ENCODE results near the gene PRICKLE1. TPM values are rescaled to one million over a fixed set of nuclear protein-coding genes. Genes with fewer than 3 reads are reported as not detected.

PRICKLE1 gene
- total and polyA plus RNA-seq, 2 of the 13 experiments (the other 11 are each of a cell fraction or from before 2014, with no cell fraction given) = not detected

DNA sequence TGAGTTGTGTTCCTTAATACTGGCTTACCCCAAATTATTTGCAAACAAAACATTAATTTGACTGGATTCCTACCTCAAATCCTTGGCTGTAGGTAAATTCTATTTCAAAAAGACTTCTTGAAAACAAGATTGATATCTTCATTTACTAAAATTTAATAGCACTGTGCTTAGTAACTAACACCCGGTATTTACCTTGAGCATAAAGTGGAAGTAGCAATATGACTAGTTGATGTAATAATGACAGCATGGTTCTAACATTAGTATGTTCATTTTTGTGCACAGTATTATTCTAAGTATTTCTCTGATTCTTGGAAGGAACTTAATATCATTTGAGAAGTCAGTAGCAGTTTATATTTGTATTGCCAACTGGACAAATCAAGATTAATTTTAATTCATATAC lies 166.8 kb downstream of the PRICKLE1 start:
- Histone ChIP-seq H3K9me3 (ENCODE audit: low read length) (no peaks in the 10 kb centered on the region), H3K4me3 (replicated peaks in 1 of 3; ENCODE audit: insufficient read depth in 1 of 3, low read depth in 2 of 3, low read length in 3 of 3) (no peak overlapping the region), H2AFZ (ENCODE audit: low read length) (no peak overlapping the region), H4K20me1 (ENCODE audit: insufficient read depth, low read length) (no peaks in the 10 kb centered on the region), H3K4me2 (ENCODE audit: low read depth, low read length) (no peak overlapping the region), H3K27me3 (ENCODE audit: control insufficient read depth in 1 of 2, insufficient read depth in 2 of 2, low read length in 2 of 2) (no peaks in the 10 kb centered on the region), H3K36me3 (replicated peaks in 1 of 2; ENCODE audit: control insufficient read depth in 1 of 2, insufficient read depth in 2 of 2, low read length in 2 of 2) (no peaks in the 10 kb centered on the region), H3K27ac (ENCODE audit: extremely low read length, insufficient read depth, low read length) (no peak overlapping the region), H3K4me1 (ENCODE audit: insufficient read depth, low read length) (no peaks in the 10 kb centered on the region), H3K79me2 (ENCODE audit: insufficient read depth, low read length) (no peaks in the 10 kb centered on the region), H3K9ac (ENCODE audit: insufficient read depth, low read depth, low read length) (no peak overlapping the region)
- WGBS (ENCODE audit: low lambda C conversion rate) = 97% methylated on average over 1 of the region's 1 CpG
- intact Hi-C loops (cut with micrococcal nuclease; ENCODE audit: unreplicated experiment) = no loop called here
- DNase-seq (ENCODE audit: low spot score) = no peak
- no peak for FAIRE-seq
- ATAC-seq = no peak
- CTCF ChIA-PET (ENCODE audit: low intra/inter-chr PET ratio, low total read pairs) = no interaction called here
- POLR2A ChIA-PET = no interaction called here
- in situ Hi-C loops (cut with HindIII; ENCODE audit: extremely low pct_ligation_motif_present, low pct_unique_long_range_greater_than_20kb) = no loop called here
- BruUV-seq (replicated peaks) = no TSS peak
- TF ChIP-seq ZNF451 (CRISPR knock-in tag; IDR thresholded peaks at IDR 0.05) = no peak
- no peak for TF ChIP-seq ZNF138 (CRISPR knock-in tag; IDR thresholded peaks at IDR 0.05; ENCODE audit: low read depth)
- TF ChIP-seq ZNF513 (CRISPR knock-in tag; conservative IDR thresholded peaks at IDR 0.05) = no peak
- TF ChIP-seq ZNF253 (CRISPR knock-in tag; IDR thresholded peaks at IDR 0.05; ENCODE audit: borderline replicate concordance) = no peak
- no peak for TF ChIP-seq ZNF83 (CRISPR knock-in tag; IDR thresholded peaks at IDR 0.05; ENCODE audit: borderline replicate concordance)
- TF ChIP-seq CBFB (CRISPR knock-in tag; IDR thresholded peaks at IDR 0.05) = no peak
- TF ChIP-seq RNF219 (CRISPR knock-in tag; IDR thresholded peaks at IDR 0.05) = no peak
- TF ChIP-seq SAFB2 (CRISPR knock-in tag; IDR thresholded peaks at IDR 0.05; ENCODE audit: borderline replicate concordance, low read depth) = no peak
- no peak for TF ChIP-seq ZNF660 (CRISPR knock-in tag; IDR thresholded peaks at IDR 0.05; ENCODE audit: borderline replicate concordance, low read depth)
- TF ChIP-seq RXRA (CRISPR knock-in tag; IDR thresholded peaks at IDR 0.05) = no peak
- no peak for TF ChIP-seq SRSF1 (optimal IDR thresholded peaks at IDR 0.05; ENCODE audit: low read depth, low read length)
- no peak for TF ChIP-seq MAFK (conservative IDR thresholded peaks at IDR 0.05 in 1 of 2, IDR thresholded peaks at IDR 0.05 in 1 of 2; ENCODE audit: low read length in 2 of 2)
- TF ChIP-seq, protein P1, sequence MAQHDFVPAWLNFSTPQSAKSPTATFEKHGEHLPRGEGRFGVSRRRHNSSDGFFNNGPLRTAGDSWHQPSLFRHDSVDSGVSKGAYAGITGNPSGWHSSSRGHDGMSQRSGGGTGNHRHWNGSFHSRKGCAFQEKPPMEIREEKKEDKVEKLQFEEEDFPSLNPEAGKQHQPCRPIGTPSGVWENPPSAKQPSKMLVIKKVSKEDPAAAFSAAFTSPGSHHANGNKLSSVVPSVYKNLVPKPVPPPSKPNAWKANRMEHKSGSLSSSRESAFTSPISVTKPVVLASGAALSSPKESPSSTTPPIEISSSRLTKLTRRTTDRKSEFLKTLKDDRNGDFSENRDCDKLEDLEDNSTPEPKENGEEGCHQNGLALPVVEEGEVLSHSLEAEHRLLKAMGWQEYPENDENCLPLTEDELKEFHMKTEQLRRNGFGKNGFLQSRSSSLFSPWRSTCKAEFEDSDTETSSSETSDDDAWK (CRISPR knock-in tag; IDR thresholded peaks at IDR 0.05) = no peak
- TF ChIP-seq, protein P2, sequence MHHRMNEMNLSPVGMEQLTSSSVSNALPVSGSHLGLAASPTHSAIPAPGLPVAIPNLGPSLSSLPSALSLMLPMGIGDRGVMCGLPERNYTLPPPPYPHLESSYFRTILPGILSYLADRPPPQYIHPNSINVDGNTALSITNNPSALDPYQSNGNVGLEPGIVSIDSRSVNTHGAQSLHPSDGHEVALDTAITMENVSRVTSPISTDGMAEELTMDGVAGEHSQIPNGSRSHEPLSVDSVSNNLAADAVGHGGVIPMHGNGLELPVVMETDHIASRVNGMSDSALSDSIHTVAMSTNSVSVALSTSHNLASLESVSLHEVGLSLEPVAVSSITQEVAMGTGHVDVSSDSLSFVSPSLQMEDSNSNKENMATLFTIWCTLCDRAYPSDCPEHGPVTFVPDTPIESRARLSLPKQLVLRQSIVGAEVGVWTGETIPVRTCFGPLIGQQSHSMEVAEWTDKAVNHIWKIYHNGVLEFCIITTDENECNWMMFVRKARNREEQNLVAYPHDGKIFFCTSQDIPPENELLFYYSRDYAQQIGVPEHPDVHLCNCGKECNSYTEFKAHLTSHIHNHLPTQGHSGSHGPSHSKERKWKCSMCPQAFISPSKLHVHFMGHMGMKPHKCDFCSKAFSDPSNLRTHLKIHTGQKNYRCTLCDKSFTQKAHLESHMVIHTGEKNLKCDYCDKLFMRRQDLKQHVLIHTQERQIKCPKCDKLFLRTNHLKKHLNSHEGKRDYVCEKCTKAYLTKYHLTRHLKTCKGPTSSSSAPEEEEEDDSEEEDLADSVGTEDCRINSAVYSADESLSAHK (CRISPR knock-in tag; IDR thresholded peaks at IDR 0.05; ENCODE audit: borderline replicate concordance) = no peak
